Measurements from ENCODE around the gene FFAR3.
"Not testable (repeated sequence)": the region's sequence is repeated elsewhere in the genome, so short reads cannot be mapped to it uniquely, and the experiment has no call there.

Gene FFAR3

DNA sequence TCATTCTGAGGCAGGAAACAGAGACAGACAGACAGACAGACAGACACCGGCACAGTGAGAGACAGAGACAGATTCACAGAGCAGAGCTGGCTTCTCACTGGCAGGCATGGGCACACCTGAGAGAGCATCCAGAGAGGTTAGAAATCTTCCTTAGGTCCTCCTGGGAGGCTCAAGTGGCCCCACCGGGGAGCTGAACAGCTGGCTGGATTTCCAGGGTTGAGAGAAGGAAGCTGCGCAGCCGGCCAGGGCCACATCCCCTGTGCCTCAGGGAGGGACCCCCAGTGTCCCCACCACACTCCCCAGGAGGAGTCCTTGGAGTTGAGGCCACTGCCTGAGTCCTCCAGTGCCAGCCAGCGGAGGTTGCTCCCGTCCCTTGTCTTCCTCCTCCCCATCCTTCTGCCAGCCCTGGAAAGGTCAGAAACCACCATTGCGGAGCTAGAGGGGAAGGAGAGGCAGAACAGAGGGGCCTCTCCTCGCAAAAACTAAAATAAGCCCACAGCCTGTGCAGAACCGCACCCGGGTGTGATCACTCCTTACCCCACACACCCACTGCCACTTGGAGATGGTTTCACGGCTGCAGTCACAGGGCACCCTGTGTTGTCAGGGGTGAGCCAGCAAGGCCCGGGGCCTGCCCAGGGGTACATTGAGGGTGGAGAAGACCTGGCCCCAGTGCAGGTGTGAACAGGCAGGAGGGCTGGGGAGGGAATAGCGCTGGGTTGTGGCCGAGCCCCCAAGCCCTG is 4.2 kb downstream of the FFAR3 start:
- Histone ChIP-seq H3K9me3 (ENCODE audit: control insufficient read depth, insufficient read depth, low read length) (no peaks in the 10 kb centered on the region), H3K4me1 (ENCODE audit: control insufficient read depth, insufficient read depth, low read length) (no peaks in the 10 kb centered on the region), H3K27ac (ENCODE audit: low read length) (no peak overlapping the region), H3K36me3 (ENCODE audit: control insufficient read depth, insufficient read depth, low read length) (no peaks in the 10 kb centered on the region), H3K27me3 (ENCODE audit: control insufficient read depth, insufficient read depth, low read length) (no peaks in the 10 kb centered on the region), H3K4me3 (ENCODE audit: low read length) (no peak overlapping the region)
- no peak for DNase-seq (ENCODE audit: low read depth, low spot score)
- no CpG with 5 or more reads among the region's 14 CpGs for WGBS (ENCODE audit: insufficient coverage, insufficient read length)

DNA sequence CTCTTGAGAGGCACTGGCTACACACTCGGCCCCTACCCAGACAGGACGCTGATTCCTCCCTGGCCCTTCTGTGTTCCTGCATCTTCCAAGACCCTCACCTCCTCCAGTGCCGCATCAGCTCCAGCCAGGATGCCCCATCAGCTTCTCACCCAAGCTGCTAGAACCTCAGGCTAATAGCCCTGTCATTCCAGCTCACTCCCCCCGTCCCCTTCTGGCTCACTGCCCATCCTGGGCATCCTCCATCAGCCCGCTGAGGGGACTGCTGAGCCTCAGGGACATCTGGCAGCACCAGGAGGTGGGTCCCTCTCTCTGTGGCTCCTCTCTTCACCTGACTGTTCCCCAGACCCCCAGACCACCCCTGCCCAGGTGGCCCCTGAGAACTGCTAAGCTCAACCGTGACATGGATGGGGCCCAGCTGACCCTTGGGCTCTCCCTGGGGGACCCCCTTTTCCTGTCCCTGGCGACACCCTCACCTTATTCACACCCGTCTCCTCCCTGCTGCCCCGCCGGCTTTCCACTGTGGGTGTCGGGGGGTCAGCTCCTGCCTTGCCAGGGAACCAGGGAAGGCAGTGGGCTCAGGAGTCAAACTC is 4.8 kb downstream of the FFAR3 start:
- H3K27me3 ChIP-seq (ENCODE audit: control insufficient read depth, insufficient read depth, low read length), result no peaks in the 10 kb centered on the region
- no peaks in the 10 kb centered on the region for H3K36me3 ChIP-seq (ENCODE audit: control insufficient read depth, insufficient read depth, low read length)

DNA sequence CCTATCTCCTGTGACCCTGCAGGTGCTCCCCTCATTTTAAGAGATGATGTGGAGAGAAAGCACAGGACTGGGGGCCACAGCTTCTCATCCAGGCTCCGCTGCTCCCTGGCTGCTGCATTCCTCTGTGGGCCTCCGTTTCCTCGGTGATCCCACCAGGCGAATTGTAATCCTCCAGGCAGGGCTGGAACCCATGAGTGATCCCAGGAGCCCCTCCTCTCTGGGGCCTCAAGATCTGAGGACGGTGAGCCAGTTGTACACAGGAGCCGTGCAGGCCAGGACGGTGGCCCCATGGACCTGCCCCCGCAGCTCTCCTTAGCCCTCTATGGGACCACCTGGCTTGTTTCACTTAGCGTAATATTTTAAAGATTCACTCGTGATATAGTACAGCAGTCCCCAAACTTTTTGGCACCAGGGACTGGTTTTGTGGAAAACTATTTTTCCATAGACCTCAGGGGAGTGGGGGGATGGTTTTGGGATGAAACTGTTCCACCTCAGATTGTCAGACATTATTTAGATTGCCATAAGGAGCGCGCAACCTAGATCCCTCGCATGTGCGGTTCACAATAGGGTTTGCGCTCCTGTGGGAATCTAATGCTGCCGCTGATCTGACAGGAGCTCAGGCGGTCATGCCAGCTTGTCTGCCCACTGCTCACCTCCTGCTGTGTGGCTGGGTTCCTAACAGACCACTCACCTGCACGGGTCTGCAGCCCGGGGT is 5.6 kb downstream of the FFAR3 start:
- no peaks in the 10 kb centered on the region for H3K4me1 ChIP-seq (ENCODE audit: control insufficient read depth, insufficient read depth, low read length)
- H3K4me3 ChIP-seq (ENCODE audit: low read length), result no peak overlapping the region
- H3K27ac ChIP-seq (ENCODE audit: low read length), result no peak overlapping the region
- WGBS (ENCODE audit: insufficient coverage, insufficient read length), result no CpG with 5 or more reads among the region's 19 CpGs
- no peak for DNase-seq (ENCODE audit: low read depth, low spot score)
- no peaks in the 10 kb centered on the region for H3K9me3 ChIP-seq (ENCODE audit: control insufficient read depth, insufficient read depth, low read length)
- H3K36me3 ChIP-seq (ENCODE audit: control insufficient read depth, insufficient read depth, low read length), result no peaks in the 10 kb centered on the region
- no peaks in the 10 kb centered on the region for H3K27me3 ChIP-seq (ENCODE audit: control insufficient read depth, insufficient read depth, low read length)

More for the DNA sequence above, 4.8 kb downstream of the FFAR3 start:
- Histone ChIP-seq H3K9me3 (ENCODE audit: control insufficient read depth, insufficient read depth, low read length) (no peaks in the 10 kb centered on the region), H3K4me3 (ENCODE audit: low read length) (no peak overlapping the region), H3K4me1 (ENCODE audit: control insufficient read depth, insufficient read depth, low read length) (no peaks in the 10 kb centered on the region), H3K27ac (ENCODE audit: low read length) (no peak overlapping the region)
- WGBS (ENCODE audit: insufficient coverage, insufficient read length), result no CpG with 5 or more reads among the region's 11 CpGs
- DNase-seq (ENCODE audit: low read depth, low spot score), result no peak

DNA sequence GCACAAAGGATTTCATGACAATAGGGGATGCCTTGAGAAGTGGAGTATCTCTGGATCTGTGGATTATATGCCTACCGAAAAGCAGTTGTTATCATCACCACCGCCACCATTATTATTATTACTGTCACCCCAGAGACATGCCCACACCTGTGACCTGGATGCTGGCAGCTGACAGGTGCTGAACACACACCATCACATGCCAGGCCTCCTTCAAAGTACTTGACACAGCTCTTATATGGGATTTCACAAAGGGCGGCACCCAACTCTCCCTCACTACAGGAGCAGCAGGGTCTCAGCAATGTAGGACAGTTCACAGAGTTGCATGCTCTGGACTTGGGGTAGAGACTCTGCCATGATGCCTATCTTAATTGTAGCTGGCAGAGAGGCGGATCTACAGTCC is 7.0 kb downstream of the FFAR3 start:
- Histone ChIP-seq H3K27me3 (ENCODE audit: control insufficient read depth, insufficient read depth, low read length) (no peaks in the 10 kb centered on the region), H3K9me3 (ENCODE audit: control insufficient read depth, insufficient read depth, low read length) (no peaks in the 10 kb centered on the region), H3K27ac (ENCODE audit: low read length) (no peak overlapping the region), H3K36me3 (ENCODE audit: control insufficient read depth, insufficient read depth, low read length) (no peaks in the 10 kb centered on the region), H3K4me1 (ENCODE audit: control insufficient read depth, insufficient read depth, low read length) (no peaks in the 10 kb centered on the region), H3K4me3 (ENCODE audit: low read length) (no peak overlapping the region)
- no peak for DNase-seq (ENCODE audit: low read depth, low spot score)
- no CpG with 5 or more reads among the region's 4 CpGs for WGBS (ENCODE audit: insufficient coverage, insufficient read length)

DNA sequence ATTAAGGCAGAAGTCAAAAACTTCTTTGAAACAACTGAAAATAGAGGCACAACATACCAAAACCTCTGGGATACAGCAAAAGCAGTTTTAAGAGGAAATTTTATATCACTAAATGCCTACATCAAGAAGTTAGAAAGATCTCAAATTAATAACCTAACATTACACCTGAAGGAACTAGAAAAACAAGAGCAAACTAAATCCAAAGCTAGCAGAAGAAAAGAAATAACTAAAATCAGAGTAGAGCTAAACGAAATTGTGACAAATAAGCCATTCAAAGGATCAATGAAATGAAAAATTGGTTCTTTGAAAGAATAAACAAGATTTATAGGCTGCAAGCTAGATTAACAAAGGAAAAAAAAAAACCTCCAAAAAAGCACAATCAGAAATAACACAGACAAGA is 10.1 kb downstream of the FFAR3 start:
- no CpG with 5 or more reads among the region's 1 CpG for WGBS (ENCODE audit: insufficient coverage, insufficient read length)
- H3K27ac ChIP-seq (ENCODE audit: low read length), result no peak overlapping the region
- H3K27me3 ChIP-seq (ENCODE audit: control insufficient read depth, insufficient read depth, low read length), result no peaks in the 10 kb centered on the region
- no peak overlapping the region for H3K4me3 ChIP-seq (ENCODE audit: low read length)
- no peaks in the 10 kb centered on the region for H3K9me3 ChIP-seq (ENCODE audit: control insufficient read depth, insufficient read depth, low read length)
- no peak for DNase-seq (ENCODE audit: low read depth, low spot score)
- H3K36me3 ChIP-seq (ENCODE audit: control insufficient read depth, insufficient read depth, low read length), result no peaks in the 10 kb centered on the region
- H3K4me1 ChIP-seq (ENCODE audit: control insufficient read depth, insufficient read depth, low read length), result no peaks in the 10 kb centered on the region

DNA sequence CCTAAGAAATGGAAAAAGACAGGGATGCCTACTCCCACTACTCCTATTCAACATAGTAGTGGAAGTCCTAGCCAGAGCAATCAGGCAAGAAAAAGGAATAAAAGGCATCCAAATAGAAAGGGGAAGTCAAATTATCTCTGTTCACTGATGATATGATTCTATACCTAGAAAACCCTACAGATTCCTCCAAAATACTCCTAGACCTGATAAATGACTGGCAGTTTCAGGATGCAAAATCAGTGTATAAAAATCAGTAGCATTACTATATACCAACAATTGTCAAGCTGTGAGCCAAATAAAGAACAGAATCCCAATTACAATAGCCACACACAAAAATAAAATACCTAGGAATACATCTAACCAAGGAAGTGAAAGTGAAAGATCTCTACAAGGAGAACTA is 11.3 kb downstream of the FFAR3 start:
- H3K4me3 ChIP-seq (ENCODE audit: low read length), result no peak overlapping the region
- H3K36me3 ChIP-seq (ENCODE audit: control insufficient read depth, insufficient read depth, low read length), result no peaks in the 10 kb centered on the region
- H3K9me3 ChIP-seq (ENCODE audit: control insufficient read depth, insufficient read depth, low read length), result no peaks in the 10 kb centered on the region

DNA sequence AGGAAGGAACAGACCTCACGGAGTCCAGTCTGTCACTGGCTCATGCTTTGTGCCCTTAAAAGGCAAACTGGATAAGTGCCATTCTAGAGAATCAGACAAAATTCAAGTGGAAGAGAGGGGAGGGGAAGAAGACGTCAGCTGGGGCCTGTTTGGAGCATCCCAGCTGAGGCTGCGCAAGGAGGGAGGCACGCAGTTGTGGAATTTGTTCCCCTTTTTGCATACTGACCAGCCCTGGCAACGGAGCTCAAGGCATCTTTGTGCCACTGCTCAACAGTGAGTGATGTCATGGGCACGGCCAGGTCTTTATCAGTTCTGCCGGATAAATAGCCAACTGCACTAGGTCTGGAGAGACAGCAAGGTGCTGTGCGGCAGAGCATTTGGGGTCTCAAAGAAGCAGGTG is 12.5 kb downstream of the FFAR3 start, which contains the start of gene GPR42:
GPR42 (plus strand) TSS at position 347 of the 400 bp plus-strand sequence. CDS start 292 bp downstream, outside the sequence.
- WGBS (ENCODE audit: insufficient coverage, insufficient read length), result no CpG with 5 or more reads among the region's 8 CpGs
- H3K4me3 ChIP-seq (ENCODE audit: low read length), result no peak within 1 kb of the TSS
- no peaks in the 10 kb centered on the region for H3K9me3 ChIP-seq (ENCODE audit: control insufficient read depth, insufficient read depth, low read length)
- H3K27me3 ChIP-seq (ENCODE audit: control insufficient read depth, insufficient read depth, low read length), result no peaks in the 10 kb centered on the region
- H3K4me1 ChIP-seq (ENCODE audit: control insufficient read depth, insufficient read depth, low read length), result no peaks in the 10 kb centered on the region; the same call in 1 of the 2 replicates
- DNase-seq (ENCODE audit: low read depth, low spot score), result no peak
- no peaks in the 10 kb centered on the region for H3K36me3 ChIP-seq (ENCODE audit: control insufficient read depth, insufficient read depth, low read length)
- H3K27ac ChIP-seq (ENCODE audit: low read length), result no peak within 1 kb of the TSS

More for the DNA sequence above, 11.3 kb downstream of the FFAR3 start:
- no peaks in the 10 kb centered on the region for H3K4me1 ChIP-seq (ENCODE audit: control insufficient read depth, insufficient read depth, low read length)
- H3K27ac ChIP-seq (ENCODE audit: low read length), result no peak overlapping the region
- DNase-seq (ENCODE audit: low read depth, low spot score), result no peak
- H3K27me3 ChIP-seq (ENCODE audit: control insufficient read depth, insufficient read depth, low read length), result no peaks in the 10 kb centered on the region

DNA sequence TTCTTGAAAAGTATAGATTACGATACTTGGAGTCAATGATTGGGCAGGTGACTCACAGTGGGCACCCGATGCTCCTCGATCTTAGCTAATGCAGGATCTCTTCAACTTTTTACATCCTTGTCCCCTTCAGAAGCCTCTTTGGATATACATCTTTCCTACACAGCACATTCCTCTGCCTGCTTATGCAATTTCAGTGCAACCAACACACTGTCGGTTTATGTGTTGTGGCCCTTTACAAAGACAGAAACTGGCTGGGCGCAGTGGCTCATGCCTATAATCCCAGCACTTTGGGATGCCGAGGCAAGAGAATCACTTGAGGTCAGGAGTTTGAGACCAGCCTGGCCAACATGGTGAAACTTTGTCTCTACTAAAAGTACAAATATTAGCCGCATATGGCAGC is 15.2 kb downstream of the FFAR3 start:
- Histone ChIP-seq H3K27me3 (ENCODE audit: control insufficient read depth, insufficient read depth, low read length) (no peaks in the 10 kb centered on the region), H3K4me1 (ENCODE audit: control insufficient read depth, insufficient read depth, low read length) (no peaks in the 10 kb centered on the region; the same call in 1 of the 2 replicates), H3K4me3 (ENCODE audit: low read length) (no peak overlapping the region), H3K36me3 (ENCODE audit: control insufficient read depth, insufficient read depth, low read length) (no peaks in the 10 kb centered on the region), H3K27ac (ENCODE audit: low read length) (no peak overlapping the region), H3K9me3 (ENCODE audit: control insufficient read depth, insufficient read depth, low read length) (no peaks in the 10 kb centered on the region)
- WGBS (ENCODE audit: insufficient coverage, insufficient read length), result no CpG with 5 or more reads among the region's 7 CpGs
- DNase-seq (ENCODE audit: low read depth, low spot score), result no peak

DNA sequence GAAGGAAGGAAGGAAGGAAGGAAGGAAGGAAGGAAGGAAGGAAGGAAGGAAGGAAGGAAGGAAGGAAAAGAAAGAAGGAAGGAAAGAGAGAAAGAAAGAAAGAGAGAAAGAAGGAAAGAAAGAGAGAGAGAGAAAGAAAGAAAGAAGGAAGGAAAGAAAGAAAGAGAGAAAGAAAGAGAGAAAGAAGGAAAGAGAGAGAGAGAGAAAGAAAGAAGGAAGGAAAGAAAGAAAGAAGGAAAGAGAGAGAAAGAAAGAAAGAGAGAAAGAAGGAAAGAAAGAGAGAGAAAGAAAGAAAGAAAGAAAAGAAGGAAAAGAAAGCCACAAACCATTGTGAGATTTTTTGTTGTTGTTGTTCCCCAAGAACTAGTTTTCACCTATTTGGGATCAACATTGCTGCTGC is 15.8 kb downstream of the FFAR3 start:
- not testable (repeated sequence) for H3K4me1 ChIP-seq (ENCODE audit: control insufficient read depth, insufficient read depth, low read length); H3K4me3 ChIP-seq (ENCODE audit: low read length); H3K27ac ChIP-seq (ENCODE audit: low read length); H3K9me3 ChIP-seq (ENCODE audit: control insufficient read depth, insufficient read depth, low read length); H3K36me3 ChIP-seq (ENCODE audit: control insufficient read depth, insufficient read depth, low read length); H3K27me3 ChIP-seq (ENCODE audit: control insufficient read depth, insufficient read depth, low read length); DNase-seq (ENCODE audit: low read depth, low spot score)

DNA sequence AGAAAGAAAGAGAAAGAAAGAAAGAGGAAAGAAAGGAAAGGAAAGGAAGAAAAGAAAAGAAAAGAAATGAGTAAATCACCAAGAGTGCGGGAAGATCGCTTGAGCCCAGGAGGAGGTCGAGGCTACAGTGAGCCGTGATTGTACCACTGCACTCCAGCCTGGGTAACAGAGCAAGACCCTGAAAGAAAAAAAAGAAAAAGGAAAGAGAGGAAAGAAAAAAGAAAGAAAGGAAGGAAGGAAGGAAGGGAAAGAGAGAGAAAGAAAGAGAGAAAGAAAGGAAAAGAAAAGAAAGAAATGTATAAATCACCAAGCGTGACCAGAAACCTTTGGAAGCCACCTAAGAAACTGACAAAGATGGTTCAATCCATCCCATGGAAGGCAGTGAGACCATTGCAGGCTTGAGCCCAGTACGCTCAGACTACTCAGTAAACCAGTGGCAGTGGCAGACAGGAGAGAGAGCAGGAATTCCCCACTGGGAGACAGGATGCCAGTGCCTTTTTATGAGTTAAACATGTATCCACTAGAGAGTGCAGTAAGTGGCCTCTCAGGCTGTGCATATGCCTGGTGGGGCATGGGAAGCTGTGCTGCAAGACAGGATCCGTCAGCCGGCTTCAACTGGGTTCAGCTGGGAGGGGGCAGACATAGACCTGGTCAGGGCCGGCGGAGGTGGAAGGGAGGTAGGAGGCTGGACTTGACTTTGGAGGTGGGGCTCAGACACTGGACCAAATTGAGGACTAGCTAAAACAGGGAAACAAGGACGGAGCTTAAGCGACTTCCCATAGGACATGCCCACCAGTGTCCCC is 17.4 kb downstream of the FFAR3 start:
- no CpG with 5 or more reads among the region's 12 CpGs for WGBS (ENCODE audit: insufficient coverage, insufficient read length)
- Histone ChIP-seq H3K9me3 (ENCODE audit: control insufficient read depth, insufficient read depth, low read length) (no peaks in the 10 kb centered on the region), H3K27me3 (ENCODE audit: control insufficient read depth, insufficient read depth, low read length) (no peaks in the 10 kb centered on the region), H3K36me3 (ENCODE audit: control insufficient read depth, insufficient read depth, low read length) (no peaks in the 10 kb centered on the region), H3K4me1 (ENCODE audit: control insufficient read depth, insufficient read depth, low read length) (no peaks in the 10 kb centered on the region; the same call in 1 of the 2 replicates), H3K4me3 (ENCODE audit: low read length) (no peak overlapping the region), H3K27ac (ENCODE audit: low read length) (no peak overlapping the region)
- no peak for DNase-seq (ENCODE audit: low read depth, low spot score)
